GM12878 (cell line): ENCODE results near the gene HS6ST1. TPM values are rescaled to one million over a fixed set of nuclear protein-coding genes. Genes with fewer than 3 reads are reported as not detected.
A peak's percentile ranks its signal among the peaks of the same experiment; 100 is the strongest.

ENCODE experiments used
- CBX5 ChIP-seq: sonication (generic); IDR thresholded peaks from 2 replicates; pipeline ENCODE4 v1.6.1; 2016; ENCODE audit warnings: low read depth, moderate library complexity, mild to moderate bottlenecking, inconsistent platforms
- CEBPB ChIP-seq, 2 experiments: fragments of 150-350 bp in 1 of 2; IDR thresholded peaks; 2 replicates each; pipeline ENCODE4 v1.6.1; 2012 to 2014; ENCODE audit warnings: low read depth in 2 of 2, low read length in 2 of 2, borderline replicate concordance in 1 of 2, inconsistent platforms in 1 of 2
- E4F1 ChIP-seq: fragments of 450-650 bp; IDR thresholded peaks from 2 replicates; pipeline ENCODE4 v1.6.1; 2018; ENCODE audit warnings: borderline replicate concordance, mild to moderate bottlenecking; ENCODE audit not compliant: partially characterized antibody
- EGR1 ChIP-seq, 2 experiments: IDR thresholded peaks; 1 replicate in 1 of 2; 2 replicates in 1 of 2; pipeline ENCODE4 v1.6.1; 2011 to 2012; ENCODE audit warnings: low read depth in 2 of 2, low read length in 2 of 2, borderline replicate concordance in 1 of 2, mild to moderate bottlenecking in 1 of 2, moderate library complexity in 1 of 2
- IRF5 ChIP-seq: fragments of 450-650 bp; IDR thresholded peaks from 2 replicates; pipeline ENCODE4 v1.6.1; 2017; ENCODE audit warnings: borderline replicate concordance
- MEF2A ChIP-seq: IDR thresholded peaks from 2 replicates; pipeline ENCODE4 v1.6.1; 2011; ENCODE audit warnings: low read depth, mild to moderate bottlenecking, low read length, moderate library complexity; ENCODE audit not compliant: insufficient read depth
- MYB ChIP-seq: fragments of 150-350 bp; IDR thresholded peaks from 2 replicates; pipeline ENCODE4 v1.6.1; 2014; ENCODE audit warnings: mild to moderate bottlenecking, low read depth, low read length, borderline replicate concordance
- NR2C1 ChIP-seq: fragments of 450-650 bp; IDR thresholded peaks from 2 replicates; pipeline ENCODE4 v1.6.1; 2017; ENCODE audit warnings: antibody characterized with exemption, mild to moderate bottlenecking, moderate library complexity
- POU2F2 ChIP-seq: IDR thresholded peaks from 3 replicates; pipeline ENCODE4 v1.6.1; 2011; ENCODE audit warnings: low read depth, mild to moderate bottlenecking, low read length, borderline replicate concordance
- RAD21 ChIP-seq: IDR thresholded peaks from 2 replicates; pipeline ENCODE4 v1.6.1; 2011; ENCODE audit warnings: mild to moderate bottlenecking, low read depth, low read length, moderate library complexity; ENCODE audit not compliant: insufficient read depth
- RELA ChIP-seq: fragments of 450-650 bp; IDR thresholded peaks from 2 replicates; pipeline ENCODE4 v1.8.0; 2014; ENCODE audit warnings: borderline replicate concordance; ENCODE audit not compliant: partially characterized antibody
- SMC3 ChIP-seq: IDR thresholded peaks from 2 replicates; pipeline ENCODE4 v1.6.1; 2011; ENCODE audit warnings: low read length, improper control_type of control experiment, borderline replicate concordance
- TBL1XR1 ChIP-seq: IDR thresholded peaks from 2 replicates; pipeline ENCODE4 v1.6.1; 2012; ENCODE audit warnings: low read depth, low read length, improper control_type of control experiment
- WRNIP1 ChIP-seq: IDR thresholded peaks from 2 replicates; pipeline ENCODE4 v1.6.1; 2011; ENCODE audit warnings: low read depth, low read length, improper control_type of control experiment, borderline replicate concordance
- ZNF207 ChIP-seq: fragments of 450-650 bp; IDR thresholded peaks from 2 replicates; pipeline ENCODE4 v1.6.1; 2014; ENCODE audit warnings: antibody characterized with exemption, mild to moderate bottlenecking, borderline replicate concordance
- ZNF592 ChIP-seq: fragments of 450-650 bp; IDR thresholded peaks from 2 replicates; pipeline ENCODE4 v1.6.1; 2017; ENCODE audit warnings: mild to moderate bottlenecking, moderate library complexity
- ZNF622 ChIP-seq: fragments of 450-650 bp; IDR thresholded peaks from 2 replicates; pipeline ENCODE4 v1.6.1; 2017; ENCODE audit warnings: mild to moderate bottlenecking, inconsistent platforms
- polyA plus RNA-seq, 11 experiments: library from polyadenylated mRNA; depleted of rRNA in 4 of 11; unstranded in 6 of 11; stranded (reverse) in 5 of 11; fragments of >200 nt; fragmentation: Nextera tagmentation in 4 of 11; fragmentation: Illumina TruSeq in 1 of 11; extraction: Ambion mirVana in 4 of 11; extraction: Trizol in 1 of 11; gene quantifications; 1 replicate in 1 of 11; 2 replicates in 10 of 11; pipeline versions ENCODE4 v1.2.1 to v1.2.3, GENCODE V29; 2011 to 2016; ENCODE audit warnings: inconsistent platforms in 2 of 11, missing spikeins in 2 of 11, low read depth in 1 of 11
- total RNA-seq, 4 experiments: library from RNA; depleted of rRNA in 3 of 4; stranded (reverse); fragments of >200 nt in 3 of 4; fragmentation: Illumina TruSeq in 1 of 4; extraction: Trizol in 1 of 4; gene quantifications; 2 replicates each; pipeline versions ENCODE4 v1.2.1 to v1.2.3, GENCODE V29; 2013 to 2021
- TF ChIP-seq, protein P1 (sequence below): IDR thresholded peaks from 2 replicates; pipeline ENCODE4 v1.6.1; 2011; ENCODE audit warnings: borderline replicate concordance, low read depth, mild to moderate bottlenecking, moderate library complexity, low read length; ENCODE audit not compliant: insufficient read depth, poor library complexity, severe bottlenecking

HS6ST1 gene
- total and polyA plus RNA-seq, 10 of the 15 experiments (the other 5 are each of a cell fraction or from before 2014, with no cell fraction given), result 0.48 to 17.0 (median 4.7) TPM

DNA sequence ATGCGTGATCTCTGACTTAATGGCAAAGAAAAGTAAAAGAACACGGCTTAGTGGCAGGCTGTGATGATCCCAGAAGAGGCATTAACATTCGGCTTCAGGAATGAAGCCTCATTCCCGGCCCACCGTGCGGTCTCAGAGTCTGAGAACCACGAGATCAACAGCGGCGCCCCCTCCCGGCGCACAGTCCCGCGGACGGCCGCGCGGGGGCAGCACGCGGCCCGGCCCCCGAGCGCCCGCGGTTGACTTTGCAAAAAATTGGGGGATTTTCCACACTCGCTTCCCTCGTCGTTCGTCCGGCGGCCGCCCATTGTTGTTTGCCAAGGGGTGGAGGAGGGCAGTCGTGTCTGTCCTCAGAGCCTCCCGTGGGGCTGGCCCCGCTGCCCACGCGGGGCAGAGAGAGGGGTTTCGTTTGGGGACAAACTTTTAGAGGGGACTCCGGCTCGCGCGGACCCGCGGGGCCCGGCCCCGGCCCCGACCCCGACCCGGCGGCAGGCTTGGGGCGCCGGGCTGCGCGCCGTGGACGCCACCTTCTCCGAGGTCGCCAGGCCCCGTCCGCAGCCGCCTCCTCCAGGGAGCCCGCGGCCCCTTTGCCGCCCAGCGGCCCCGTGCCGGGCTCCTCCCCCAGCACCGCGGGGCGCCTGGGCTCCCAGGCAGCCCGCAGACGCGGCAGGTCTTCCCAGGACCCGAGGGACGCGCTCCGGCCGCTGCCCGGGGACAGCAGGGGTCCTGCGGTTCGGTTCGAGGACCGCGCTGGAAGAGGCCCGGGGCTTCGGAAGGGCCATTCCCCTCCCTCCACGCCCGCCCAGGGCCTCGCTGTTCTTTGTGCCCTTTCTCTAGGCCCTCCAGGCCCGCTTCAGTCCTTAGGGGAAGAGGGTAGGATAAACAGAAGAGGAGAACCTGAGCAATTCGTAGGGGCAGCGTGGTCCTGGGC, 3.4 kb upstream of the HS6ST1 start (continued):
- TF ChIP-seq ZNF207 (peak; percentile 72; the same call in 1 of the 2 replicates), RELA (peak; percentile 95), TBL1XR1 (no peak; the same call in 1 of the 2 replicates), POU2F2 (0 out of 3 replicates have a peak, but pooled peaks have one; percentile 13), MYB (no peak), ZNF592 (peak; percentile 81), EGR1 (IDR thresholded peaks at IDR 0.05; ENCODE audit: borderline replicate concordance in 1 of 2, low read depth in 2 of 2, low read length in 2 of 2) (peak in 1 of 2 experiments; percentile 64; a peak in 2 of 3 replicates), MEF2A (no peak), ZNF622 (no peak), IRF5 (no peak), E4F1 (peak; percentile 20), SMC3 (peak; percentile 70), CBX5 (no peak), NR2C1 (peak; percentile 43), WRNIP1 (no peak), CEBPB (IDR thresholded peaks at IDR 0.05; ENCODE audit: borderline replicate concordance in 1 of 2, low read depth in 2 of 2, low read length in 2 of 2) (no peak), RAD21 (peak; percentile 67)
- TF ChIP-seq, protein P1, sequence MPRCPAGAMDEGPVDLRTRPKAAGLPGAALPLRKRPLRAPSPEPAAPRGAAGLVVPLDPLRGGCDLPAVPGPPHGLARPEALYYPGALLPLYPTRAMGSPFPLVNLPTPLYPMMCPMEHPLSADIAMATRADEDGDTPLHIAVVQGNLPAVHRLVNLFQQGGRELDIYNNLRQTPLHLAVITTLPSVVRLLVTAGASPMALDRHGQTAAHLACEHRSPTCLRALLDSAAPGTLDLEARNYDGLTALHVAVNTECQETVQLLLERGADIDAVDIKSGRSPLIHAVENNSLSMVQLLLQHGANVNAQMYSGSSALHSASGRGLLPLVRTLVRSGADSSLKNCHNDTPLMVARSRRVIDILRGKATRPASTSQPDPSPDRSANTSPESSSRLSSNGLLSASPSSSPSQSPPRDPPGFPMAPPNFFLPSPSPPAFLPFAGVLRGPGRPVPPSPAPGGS, result no peak
